ENCODE data around the gene INSC.

Gene INSC

DNA sequence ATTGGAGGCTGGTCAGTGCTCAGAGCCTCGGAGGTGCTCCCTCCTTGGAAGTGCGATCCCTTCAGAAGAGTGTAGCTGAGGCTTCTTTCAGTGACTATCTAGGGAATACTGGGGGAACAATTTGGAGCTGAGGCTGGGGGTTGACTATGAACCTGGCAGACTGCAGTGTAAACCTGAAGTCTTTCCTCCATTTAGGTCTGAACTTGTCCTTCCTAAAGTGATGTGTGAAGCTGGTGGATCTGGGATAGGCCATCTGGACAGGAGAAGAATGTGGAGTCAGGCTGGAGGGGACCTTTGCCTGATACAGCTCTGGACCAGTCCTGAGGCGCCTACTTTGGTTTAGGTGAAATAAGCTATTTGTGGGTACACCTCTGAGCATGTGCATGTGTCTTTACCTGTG lies 3.5 kb upstream of the INSC start:
- no peak for DNase-seq

DNA sequence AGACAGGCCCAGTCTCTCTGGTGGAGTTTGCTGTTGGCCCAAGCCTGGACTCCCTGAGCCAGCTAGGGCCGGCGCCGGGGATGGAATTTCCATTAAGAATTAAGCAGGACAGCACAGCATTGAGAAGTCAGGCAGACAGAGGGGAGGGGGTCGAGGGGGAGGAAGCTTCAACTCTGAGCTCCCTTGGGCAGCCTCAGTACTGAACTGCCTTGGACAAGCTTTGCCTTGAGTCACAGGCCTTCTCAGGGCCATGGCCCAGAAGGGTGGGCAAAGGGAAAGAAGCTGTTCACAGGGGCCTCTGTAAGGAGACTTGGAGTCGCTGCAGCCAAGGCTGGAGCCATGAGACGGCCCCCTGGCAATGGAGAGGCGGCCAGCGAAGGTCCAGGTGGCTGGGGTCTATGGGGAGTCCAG lies 2.6 kb upstream of the INSC start:
- no peak for DNase-seq

DNA sequence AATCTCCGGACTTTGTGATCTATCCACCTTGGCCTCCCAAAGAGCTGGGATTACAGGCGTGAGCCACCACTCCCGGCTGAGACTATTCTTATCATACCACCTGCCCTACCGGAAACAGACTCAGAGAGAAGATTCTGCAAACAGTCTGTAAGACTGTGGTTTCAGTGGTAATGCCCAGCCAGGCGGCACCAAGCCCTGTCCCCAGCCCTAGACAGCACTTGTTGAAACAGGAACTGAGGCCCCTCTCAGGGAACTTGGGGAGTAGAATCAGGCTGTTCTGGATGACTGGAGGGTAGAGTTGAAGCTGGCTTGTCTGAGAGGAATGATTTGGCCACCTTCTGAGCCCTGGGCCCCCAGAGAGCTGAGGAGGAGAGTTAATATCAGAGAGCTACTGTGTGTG lies 1.3 kb upstream of the INSC start:
- no peak for DNase-seq

DNA sequence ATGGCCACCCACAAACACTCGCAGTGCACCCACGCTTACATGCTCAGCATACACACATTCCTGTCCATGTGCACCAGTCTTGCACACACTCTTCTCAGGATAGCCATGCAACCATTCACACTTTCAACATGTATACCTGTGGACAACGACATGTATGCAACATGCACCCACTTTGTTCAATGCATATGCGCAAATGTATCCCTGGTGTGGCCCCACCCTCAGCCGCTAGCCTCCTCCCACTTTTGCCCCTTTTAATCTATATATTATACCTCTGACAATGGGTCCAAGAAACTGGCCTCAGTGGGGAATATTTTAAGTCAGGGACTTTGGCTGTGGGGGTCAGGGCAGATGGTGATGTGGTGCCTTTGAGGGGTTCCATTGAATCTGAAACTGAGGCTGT lies 963 bp downstream of the INSC start:
- no peak for DNase-seq

DNA sequence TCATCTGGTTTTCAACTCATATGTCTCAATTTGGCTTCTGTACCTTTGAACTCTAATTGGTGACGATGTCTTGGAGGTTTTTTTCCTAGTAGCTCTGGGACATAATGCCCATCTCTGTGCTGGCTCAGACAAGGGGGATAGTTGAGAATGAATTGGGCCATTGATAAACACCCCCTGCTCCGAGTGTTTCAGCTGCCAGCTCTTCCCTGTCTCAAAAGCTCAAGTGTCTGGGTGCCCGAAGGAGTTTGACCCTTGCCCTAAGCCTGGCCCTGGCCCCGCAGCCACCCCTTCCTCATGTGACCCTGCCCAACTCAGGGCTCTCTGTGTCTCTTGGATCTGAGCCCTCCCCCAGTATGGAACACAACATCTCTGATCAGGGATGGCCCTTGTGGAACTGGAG lies 3.0 kb downstream of the INSC start:
- DNase-seq: no peak

DNA sequence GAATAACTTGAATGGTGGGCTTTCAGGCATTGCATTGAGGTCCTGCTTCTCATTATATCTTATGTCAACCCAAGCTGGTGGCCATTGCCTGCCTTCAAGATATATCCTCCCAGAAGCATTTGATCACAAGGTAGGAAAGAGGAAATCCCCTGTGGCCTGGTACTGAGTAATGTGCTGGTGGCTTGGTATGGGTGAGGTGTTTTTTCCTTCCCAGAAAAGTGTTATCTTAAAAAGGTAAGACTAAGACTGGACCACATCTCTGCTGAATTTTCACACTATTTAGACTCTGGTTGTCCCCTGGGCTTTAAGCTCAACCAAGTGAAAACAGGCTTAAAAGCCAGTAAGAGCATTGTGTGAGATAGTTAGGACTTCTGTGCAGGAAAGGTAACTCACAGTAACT lies 3.7 kb downstream of the INSC start:
- DNase-seq: no peak

DNA sequence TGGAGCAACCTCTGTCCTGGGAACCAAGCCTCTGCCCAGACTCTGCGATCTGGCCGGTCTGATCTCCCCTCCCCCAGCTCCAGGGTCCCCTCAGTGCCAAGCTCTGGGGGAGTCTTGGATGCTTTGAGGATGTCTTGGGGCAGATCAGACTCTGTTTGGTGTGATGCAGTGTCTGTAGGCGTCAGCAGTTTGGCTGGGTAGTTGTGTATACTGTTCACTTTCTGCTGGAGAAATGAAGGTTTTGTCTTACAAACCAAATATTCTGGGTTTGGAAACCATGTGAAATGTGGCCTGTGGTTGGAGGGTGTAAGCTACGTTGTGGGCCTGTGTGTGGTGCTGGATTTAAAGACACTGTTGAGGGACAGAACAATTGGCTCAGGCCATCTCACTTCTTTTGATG lies 4.6 kb downstream of the INSC start:
- no peak for DNase-seq

DNA sequence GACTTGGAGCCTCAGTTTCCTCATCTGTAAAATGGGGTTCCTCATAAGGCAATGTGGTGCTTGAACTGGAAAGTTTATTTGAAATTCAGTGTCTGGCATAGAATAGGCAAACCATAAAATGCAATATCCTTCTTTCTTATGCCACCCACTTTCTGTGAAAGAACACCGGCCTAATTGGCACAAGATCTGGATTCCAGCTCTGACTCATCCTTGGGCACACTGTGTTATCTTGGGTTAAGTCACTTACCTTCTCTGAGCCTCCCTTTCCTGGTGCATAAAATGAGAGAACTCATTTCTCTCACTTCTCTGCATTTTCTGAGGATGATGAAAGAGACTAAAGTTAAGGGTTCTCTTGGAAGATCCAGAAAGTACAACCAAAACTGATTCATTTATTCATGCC lies 5.1 kb downstream of the INSC start:
- DNase-seq: no peak

DNA sequence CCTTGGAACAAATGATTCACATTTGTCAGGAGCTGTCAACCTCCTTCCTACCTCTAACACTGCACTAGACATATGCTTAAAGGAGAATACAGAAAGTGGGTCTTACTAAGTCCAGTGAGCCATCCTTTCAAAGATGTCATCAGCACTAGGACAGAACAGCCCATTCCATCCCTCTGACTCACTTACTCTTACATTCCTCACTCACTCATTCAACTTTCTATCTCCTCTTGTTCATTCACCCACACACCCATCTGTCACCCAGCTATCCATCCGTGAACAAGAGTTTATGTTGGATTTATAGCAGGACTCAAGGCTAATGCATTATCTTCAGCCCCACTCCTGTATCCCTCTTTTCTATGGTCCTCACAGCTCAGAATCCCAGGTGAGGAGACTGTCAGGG lies 9.1 kb downstream of the INSC start:
- no peak for DNase-seq

DNA sequence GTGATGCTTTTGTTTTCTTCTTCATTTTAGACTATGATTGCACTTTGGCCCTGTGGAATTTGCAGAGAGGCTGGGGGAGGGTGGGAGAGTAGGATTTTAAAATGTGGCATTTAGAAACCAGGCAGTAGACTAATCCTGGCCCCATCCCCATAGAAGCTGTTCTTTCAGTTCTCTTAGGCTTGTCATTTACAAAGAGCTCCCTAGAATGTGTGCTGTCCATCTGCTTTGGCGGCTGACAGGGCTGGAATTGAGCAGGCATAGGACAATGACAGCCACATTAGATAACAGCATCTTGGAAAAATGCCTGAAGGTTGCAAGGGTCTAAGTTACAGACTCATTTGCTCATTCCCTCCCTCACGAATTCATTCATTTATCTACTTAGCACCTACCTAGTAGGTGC lies 9.8 kb downstream of the INSC start:
- DNase-seq: no peak

DNA sequence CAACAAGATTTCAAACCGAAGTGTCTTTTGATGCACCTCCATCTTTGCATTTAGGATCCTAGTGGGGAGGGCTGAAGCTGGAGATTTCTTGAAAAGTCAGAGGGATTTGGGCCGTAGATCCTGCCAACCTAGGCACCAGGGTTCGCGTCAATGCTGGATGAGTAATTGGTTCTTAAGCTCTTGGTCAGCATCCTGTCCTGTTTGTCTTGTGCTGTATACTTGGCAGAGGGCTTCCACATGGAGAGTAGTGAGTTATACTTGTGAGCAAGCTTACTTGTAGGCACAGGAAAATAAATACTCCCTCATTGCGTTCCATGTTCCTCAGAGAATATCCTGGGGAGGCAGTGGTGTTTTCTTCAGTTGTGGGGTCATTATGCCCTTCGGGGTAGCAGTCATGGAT lies 12.6 kb downstream of the INSC start:
- DNase-seq: no peak

DNA sequence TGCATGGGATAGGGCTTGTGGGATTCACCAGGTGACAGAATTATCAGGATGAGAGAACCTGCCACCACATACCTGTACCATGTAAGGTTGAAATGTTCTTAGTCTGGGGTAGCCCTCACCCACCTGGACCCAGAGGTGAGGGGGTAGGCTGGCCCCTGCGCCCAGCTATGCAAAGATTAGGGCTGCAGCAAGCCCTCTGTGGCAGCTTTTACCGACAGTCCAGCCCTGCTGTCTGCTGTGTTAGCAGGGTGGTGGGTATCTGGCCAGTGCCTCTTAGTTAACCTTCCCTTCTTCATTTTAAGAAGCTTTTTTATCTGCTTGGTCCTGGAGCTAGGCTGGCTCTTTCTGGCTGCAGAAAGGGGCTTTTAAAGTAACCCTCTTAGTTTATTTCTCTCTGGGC lies 13.9 kb downstream of the INSC start:
- no peak for DNase-seq

DNA sequence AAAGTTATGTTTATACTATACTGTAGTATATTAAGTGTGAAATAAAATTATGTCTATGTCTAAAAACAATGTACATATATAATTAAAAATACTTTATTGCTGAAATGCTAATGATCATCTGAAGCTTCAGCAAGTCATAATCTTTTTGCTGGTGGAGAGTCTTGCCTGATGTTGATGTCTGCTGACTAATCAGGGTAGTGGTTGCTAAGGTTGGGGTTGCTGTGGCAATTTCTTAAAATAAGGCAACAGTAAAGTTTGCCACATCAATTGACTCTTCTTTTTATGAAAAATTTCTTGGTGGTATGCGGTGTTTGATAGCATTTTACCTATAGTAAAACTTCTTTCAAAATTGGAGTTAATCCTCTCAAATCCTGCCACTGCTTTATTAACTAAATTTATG lies 21.4 kb downstream of the INSC start:
- no peak for DNase-seq

DNA sequence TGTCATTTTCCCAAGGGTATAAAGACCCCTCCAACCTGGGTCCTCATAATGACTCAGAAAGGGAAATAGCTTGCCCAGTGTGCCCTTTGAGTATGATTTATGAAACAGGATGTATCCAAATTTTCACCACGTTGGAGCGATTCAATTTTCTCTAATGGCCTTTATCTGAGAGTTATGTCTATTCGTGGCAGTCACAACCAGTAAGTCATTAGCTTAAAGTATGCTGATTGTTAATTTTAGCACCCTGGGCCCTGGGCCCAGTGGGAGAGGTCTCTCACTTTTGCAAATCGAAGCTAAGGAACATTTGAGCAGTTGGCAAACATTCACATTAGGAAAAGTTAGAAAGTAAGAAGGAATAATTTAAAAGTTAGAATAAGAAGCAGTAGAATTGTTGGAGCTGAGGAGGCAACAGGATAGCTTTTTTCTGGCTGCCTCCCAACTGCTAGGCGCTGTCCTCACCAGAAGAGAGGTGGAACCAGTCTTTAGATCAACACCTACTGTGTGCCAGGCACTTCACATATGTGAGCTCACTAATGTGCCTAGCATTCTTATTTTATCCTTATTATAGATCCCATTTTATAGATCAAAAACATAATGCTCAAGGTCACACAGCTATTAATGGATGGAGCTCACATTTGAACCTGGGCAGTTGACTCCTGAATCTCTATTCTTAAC lies 24.5 kb downstream of the INSC start:
- no peak for DNase-seq

DNA sequence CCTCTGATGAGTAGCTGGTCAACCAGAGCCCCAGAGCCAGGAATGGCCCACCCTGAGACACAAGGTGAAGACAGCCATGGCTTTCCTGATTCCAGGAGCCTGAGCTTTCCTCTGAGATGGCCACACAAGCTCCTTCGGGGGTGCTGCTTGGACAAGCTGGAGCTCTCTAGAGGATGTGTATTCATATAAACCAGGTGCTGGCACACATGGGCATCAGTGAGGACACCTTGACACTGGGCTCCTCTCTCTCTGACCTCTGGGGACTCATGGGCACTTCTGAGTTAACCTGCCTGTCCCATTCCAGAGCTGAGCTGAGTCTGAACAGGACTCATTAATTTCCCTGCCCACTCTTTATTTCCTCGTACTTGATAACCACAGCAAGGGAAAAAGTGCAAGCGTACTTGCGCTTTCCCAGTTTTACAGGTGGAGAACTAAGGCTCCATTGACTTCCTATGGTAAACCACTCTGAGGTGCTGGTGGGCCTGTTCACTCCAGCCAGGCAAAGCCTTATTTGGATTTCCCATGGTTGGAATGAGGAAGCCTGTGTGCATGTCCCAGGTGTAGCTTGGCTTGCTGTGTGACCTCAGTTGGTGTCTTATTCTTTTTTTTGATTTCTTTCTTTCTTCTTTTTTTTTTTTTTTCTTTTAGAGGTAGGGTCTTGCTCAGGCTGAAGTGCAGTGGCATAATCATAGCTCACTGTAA lies 25.4 kb downstream of the INSC start:
- DNase-seq: no peak

DNA sequence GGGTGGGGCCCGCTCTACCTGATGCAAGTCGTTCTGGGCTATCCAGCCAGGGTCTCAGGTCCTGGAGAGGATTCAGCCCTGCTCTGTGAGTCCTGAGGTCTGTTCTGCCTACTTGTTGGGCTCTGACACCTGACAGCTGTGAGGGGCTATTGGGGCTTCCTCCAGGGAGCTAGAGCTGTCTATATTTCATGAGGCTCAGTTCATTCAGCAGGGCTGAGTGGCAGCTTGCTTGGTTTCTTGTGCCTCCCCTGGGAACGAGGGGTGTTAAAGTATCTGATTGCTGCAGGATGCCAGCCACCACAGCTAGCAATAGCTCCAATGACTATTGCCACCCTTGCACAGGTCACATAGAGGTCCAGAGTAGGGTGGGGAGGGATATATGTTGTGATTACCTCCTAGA lies 26.7 kb downstream of the INSC start:
- no peak for DNase-seq

DNA sequence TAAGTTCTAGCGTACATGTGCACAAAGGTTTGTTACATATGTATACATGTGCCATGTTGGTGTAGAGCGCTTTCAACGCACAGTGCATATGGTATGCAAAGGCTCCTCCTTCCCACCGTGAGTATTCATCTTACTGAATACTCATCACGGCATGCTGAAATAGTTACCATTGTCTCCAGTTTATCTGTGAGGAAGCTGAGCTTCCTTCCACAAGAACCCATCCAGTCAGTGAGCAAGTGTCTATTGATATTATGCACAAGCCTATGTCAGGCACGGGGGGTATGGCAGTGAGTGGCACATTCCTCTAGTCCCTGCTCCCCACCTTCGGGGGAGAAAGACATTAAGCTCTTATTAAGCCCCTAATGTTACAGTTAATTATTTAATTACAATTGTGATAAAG lies 28.1 kb downstream of the INSC start:
- no peak for DNase-seq

DNA sequence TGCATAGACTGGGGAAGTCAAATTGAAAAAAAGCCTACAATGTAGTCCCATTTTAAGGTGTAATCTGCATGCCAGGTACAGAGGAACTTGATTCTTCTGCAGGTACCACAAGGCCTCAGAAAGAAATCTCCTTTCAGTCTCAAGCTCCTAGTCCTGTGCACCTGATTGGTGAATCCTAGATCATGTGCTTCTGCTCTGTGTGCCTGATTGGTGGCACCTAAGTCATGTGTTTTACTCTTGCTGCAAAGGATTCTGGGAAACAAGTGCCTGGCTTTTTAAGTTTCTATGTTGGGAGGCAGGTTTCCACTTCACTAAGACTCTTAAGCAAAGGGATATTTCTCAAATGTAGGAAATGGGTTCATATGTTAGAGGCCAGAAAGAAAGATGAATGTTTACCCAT lies 29.1 kb downstream of the INSC start:
- DNase-seq: no peak

DNA sequence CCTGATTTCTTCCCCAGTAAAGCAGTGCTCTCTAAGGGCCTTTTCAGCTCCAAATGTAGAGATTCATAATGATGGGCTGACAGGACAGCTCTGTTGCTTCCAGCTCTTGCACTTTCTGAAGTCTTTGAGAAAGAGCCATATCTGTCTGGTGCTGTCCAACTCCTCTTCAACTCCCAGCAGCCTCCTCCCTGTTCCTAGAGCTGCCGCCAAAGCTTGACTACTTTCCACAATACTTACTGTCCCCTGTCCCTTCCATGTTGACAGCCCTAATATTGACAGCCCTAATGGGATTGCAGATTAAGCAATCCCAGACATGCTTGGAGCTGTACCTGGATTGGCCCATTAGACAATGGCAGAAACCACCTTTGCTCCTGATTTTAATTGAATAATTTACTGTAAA lies 29.6 kb downstream of the INSC start:
- no peak for DNase-seq

DNA sequence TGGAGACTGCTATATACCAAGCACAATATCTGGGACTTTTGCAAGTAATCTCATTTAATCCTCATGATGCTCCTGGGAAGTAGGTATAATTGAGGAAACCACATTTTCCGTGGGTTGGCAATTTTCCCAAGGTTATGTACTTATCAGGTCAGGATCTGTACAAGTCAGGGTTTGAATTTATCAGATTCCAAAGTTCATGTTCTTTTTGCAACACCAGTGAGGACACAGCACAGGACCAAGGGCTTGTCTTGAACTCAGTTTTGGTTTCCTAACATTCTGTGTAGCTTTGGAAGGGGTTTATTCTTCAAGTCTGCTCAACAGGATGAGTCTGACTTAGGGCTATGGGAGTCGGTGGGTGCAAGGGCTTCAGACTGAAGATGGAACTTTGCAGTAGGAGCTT lies 30.4 kb downstream of the INSC start:
- no peak for DNase-seq

DNA sequence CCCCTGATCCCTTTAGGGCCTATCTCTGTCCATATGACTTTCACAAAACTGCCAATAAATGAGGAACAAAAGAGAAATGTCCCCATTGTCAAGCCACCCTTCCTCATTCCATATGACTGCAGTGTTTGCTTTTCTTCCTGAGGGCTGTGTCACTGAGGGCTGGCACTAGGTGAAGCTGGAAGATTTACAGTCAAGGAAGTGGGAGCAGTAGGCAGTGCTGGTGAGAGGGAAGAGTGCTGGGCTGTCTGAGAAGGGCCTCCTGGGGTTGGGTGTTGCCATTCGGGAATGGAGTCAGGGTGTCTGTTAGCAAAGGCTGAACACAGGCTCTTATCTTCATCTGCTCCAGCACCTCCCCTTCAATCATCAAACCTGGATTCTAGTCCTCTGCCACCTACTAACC lies 30.9 kb downstream of the INSC start:
- DNase-seq: no peak

DNA sequence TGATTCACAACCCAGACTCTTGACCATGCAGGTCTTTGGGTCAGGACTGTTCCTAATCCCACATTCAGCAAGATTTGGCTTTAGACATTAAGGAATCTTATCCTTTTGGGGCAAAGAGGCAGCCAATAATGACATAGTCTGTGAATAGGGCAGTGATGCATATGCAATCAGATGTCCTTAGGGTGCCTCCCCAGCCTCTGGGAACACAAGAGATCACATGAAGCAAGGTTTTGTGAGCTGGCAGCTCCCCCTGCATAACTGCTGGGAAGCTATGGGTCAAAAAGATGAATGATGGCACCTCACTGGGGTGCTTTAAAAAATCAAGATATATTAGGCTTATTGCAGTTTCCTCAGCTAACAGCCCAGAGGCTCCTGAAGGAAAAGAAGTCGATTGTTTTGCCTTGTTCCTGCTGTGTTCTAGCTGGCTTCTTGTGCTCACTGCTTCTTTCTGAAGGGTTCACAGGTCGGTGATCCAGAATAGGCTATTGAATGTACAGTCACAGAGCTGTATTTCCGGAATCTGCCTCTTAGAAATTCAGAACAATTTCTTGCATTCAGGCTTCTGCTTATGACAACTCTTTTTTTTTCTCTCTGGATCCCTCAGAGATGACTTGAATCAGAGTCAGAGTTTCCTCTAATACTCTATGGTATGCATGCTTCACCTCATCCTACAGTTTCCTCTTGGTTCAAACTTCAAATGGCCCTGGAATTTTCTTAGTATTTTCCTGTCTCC lies 31.7 kb downstream of the INSC start:
- no peak for DNase-seq

DNA sequence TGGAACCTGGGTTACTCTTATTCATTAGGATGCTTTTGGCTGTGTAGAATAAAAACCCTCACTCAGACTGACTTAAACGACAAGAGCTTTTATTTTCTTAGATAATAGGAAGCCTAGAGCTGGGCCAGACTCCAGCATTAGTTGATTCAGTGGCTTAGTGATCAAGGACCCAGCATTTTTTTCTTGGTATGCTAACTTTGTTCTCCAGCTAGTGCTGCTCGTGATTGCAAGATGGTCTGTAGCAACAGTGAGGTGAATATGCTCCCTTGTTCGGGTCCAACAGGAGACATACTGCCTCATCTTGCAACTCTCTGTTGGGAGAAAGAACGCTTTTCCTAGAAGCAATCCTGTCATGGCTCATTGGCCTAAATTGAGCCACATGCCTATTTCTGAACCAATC lies 33.4 kb downstream of the INSC start:
- no peak for DNase-seq

DNA sequence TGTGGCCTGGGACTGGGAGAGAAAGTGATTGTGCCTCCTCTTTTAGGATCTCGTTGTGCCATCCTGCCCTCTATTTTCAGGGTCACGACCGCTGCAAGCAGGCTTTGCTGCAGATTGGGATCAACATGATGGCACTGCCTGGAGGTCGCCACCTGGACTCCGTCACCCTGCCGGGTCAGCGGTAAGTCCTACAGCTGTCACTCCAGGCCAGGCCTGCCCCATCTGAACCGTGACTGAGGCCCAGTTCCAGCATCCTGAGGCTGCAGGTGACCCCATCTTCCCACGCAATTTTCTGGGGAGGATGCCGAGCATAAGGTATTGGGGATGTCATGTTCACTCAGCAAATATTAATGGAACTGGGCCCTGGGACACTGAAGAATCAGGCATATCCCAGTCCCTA lies 34.3 kb downstream of the INSC start:
- no peak for DNase-seq

DNA sequence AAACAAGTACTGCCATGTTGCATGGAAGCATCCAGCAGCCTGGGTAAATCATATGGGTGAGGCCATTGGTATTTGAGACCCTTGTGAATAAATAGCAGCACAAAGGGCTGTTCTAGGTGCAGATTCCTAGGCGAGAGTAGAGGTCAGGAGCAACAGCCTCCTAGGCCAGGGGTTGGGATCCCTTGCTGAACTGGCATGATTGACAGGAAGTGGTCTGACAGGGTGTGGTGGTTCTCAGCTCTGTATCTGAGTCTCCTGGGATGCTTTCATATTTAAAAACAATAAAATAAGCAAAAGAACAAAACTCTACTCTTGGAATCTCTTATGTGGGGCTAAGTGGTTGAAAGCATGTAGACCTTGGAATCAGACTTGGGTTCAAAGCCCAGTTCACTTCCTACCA lies 35.8 kb downstream of the INSC start:
- DNase-seq: no peak

Measured in activated CD4-positive, alpha-beta T cell treated with anti-CD3 and anti-CD28 coated beads, Interleukin-2, amount 50 U/mL, for 48 hours (primary cell).